Astrocyte (in vitro differentiated cells and primary cell): ENCODE data around the gene RGS4.

Experiments
- CTCF ChIP-seq: IDR thresholded peaks from 2 replicates; pipeline ENCODE4 v1.5.1; 2011; ENCODE audit warnings: low read depth, mild to moderate bottlenecking, inconsistent platforms, low read length, moderate library complexity; ENCODE audit not compliant: insufficient read depth
- EZH2 ChIP-seq: IDR thresholded peaks from 2 replicates; pipeline ENCODE4 v1.6.1; 2012; ENCODE audit warnings: mild to moderate bottlenecking, low read length, inconsistent platforms; ENCODE audit not compliant: insufficient read depth

- no peak for TF ChIP-seq CTCF
- TF ChIP-seq EZH2 = no peak
Measured at GRCh38 chr1:163068716-163069115, 445 bp upstream of the RGS4 start.
